OCI-LY1 (cell line): ENCODE measurements around the gene IVD.

Experiments
- H2AFZ ChIP-seq: fragments of 200-600 bp; sonication (generic), shearing (Covaris generic); 2 replicates; pipeline ENCODE4 v1.6.0; 2014; ENCODE audit warnings: antibody characterized with exemption, mild to moderate bottlenecking, low read length
- H3F3A ChIP-seq: fragments of 200-600 bp; sonication (generic), shearing (Covaris generic); 2 replicates; pipeline ENCODE4 v1.6.0; 2014; ENCODE audit warnings: mild to moderate bottlenecking, antibody characterized with exemption, low read length, moderate library complexity; ENCODE audit not compliant: insufficient read depth
- H3K27ac ChIP-seq: fragments of 200-600 bp; sonication (generic); 2 replicates; pipeline ENCODE4 v1.5.1; 2014; ENCODE audit warnings: low read length, mixed run types, mild to moderate bottlenecking, low read depth; ENCODE audit not compliant: poor library complexity, severe bottlenecking
- H3K27me3 ChIP-seq: fragments of 200-600 bp; sonication (generic); 2 replicates; pipeline ENCODE4 v1.6.0; 2014; ENCODE audit warnings: antibody characterized with exemption, mild to moderate bottlenecking, low read length, moderate library complexity; ENCODE audit not compliant: insufficient read depth
- H3K36me3 ChIP-seq: fragments of 200-600 bp; sonication (generic); 2 replicates; pipeline ENCODE4 v1.6.1; 2014; ENCODE audit warnings: mild to moderate bottlenecking, antibody characterized with exemption, low read length, moderate library complexity, mixed read lengths; ENCODE audit not compliant: insufficient read depth
- H3K4me1 ChIP-seq: fragments of 200-600 bp; sonication (generic); 2 replicates; pipeline ENCODE4 v1.5.1; 2014; ENCODE audit warnings: mild to moderate bottlenecking, low read length, moderate library complexity; ENCODE audit not compliant: insufficient read depth, severe bottlenecking
- H3K4me2 ChIP-seq: fragments of 200-600 bp; sonication (generic), shearing (Covaris generic); 2 replicates; pipeline ENCODE4 v1.6.1; 2014; ENCODE audit warnings: low read length
- H3K4me3 ChIP-seq: fragments of 200-600 bp; sonication (generic); 2 replicates; pipeline ENCODE4 v1.5.1; 2014; ENCODE audit warnings: low read length, low read depth, mild to moderate bottlenecking, mixed read lengths; ENCODE audit not compliant: poor library complexity, severe bottlenecking
- H3K79me2 ChIP-seq: fragments of 200-600 bp; shearing (Covaris generic); 2 replicates; pipeline ENCODE4 v1.6.1; 2016; ENCODE audit warnings: mixed run types, low read length, mixed read lengths; ENCODE audit not compliant: insufficient read depth
- H3K9ac ChIP-seq: fragments of 200-600 bp; sonication (generic), shearing (Covaris generic); 2 replicates; pipeline ENCODE4 v1.6.1; 2014; ENCODE audit warnings: mild to moderate bottlenecking, low read length, mixed read lengths
- H3K9me2 ChIP-seq: fragments of 200-600 bp; sonication (generic), shearing (Covaris generic); 2 replicates; pipeline ENCODE4 v1.6.1; 2014; ENCODE audit warnings: low read depth, mild to moderate bottlenecking, low read length, mixed read lengths
- H3K9me3 ChIP-seq: fragments of 200-600 bp; shearing (Covaris generic); 2 replicates; pipeline ENCODE4 v1.6.1; 2014; ENCODE audit warnings: low read length, mixed read lengths
- H4K20me1 ChIP-seq: fragments of 200-600 bp; sonication (generic), shearing (Covaris generic); 2 replicates; pipeline ENCODE4 v1.6.0; 2016; ENCODE audit warnings: mild to moderate bottlenecking, low read length; ENCODE audit not compliant: insufficient read depth
- CTCF ChIP-seq: fragments of 200-600 bp; sonication (generic), shearing (Covaris generic); IDR thresholded peaks from 2 replicates; pipeline ENCODE4 v1.5.1; 2017; ENCODE audit warnings: mild to moderate bottlenecking, antibody characterized with exemption, low read length, moderate library complexity, mixed read lengths
- EZH2 ChIP-seq: fragments of 200-600 bp; sonication (generic), shearing (Covaris generic); IDR thresholded peaks from 2 replicates; pipeline ENCODE4 v1.8.0; 2017; ENCODE audit warnings: borderline replicate concordance, mixed run types, mild to moderate bottlenecking, antibody characterized with exemption, low read length, moderate library complexity, mixed read lengths

Gene IVD

GRCh38 chr15:40386480-40386879, 19.1 kb upstream of the IVD start:
- H4K20me1 ChIP-seq: no peaks in the 10 kb centered on the region
- H3K4me2 ChIP-seq: no peak overlapping the region
- H3K9ac ChIP-seq: no peak overlapping the region
- H3K27ac ChIP-seq: no peak overlapping the region
- H3K4me1 ChIP-seq: peaks cover 16% of the 10 kb centered on the region
- H3K9me3 ChIP-seq: no peaks in the 10 kb centered on the region
- H3K36me3 ChIP-seq: peaks cover 70% of the 10 kb centered on the region
- peaks cover 25% of the 10 kb centered on the region for H3K79me2 ChIP-seq
- H2AFZ ChIP-seq: no peak overlapping the region
- no peaks in the 10 kb centered on the region for H3K27me3 ChIP-seq
- no peaks in the 10 kb centered on the region for H3K9me2 ChIP-seq
- no peak for TF ChIP-seq EZH2
- no peak for TF ChIP-seq CTCF
- no peak overlapping the region for H3K4me3 ChIP-seq
- H3F3A ChIP-seq: no peaks in the 10 kb centered on the region

DNA sequence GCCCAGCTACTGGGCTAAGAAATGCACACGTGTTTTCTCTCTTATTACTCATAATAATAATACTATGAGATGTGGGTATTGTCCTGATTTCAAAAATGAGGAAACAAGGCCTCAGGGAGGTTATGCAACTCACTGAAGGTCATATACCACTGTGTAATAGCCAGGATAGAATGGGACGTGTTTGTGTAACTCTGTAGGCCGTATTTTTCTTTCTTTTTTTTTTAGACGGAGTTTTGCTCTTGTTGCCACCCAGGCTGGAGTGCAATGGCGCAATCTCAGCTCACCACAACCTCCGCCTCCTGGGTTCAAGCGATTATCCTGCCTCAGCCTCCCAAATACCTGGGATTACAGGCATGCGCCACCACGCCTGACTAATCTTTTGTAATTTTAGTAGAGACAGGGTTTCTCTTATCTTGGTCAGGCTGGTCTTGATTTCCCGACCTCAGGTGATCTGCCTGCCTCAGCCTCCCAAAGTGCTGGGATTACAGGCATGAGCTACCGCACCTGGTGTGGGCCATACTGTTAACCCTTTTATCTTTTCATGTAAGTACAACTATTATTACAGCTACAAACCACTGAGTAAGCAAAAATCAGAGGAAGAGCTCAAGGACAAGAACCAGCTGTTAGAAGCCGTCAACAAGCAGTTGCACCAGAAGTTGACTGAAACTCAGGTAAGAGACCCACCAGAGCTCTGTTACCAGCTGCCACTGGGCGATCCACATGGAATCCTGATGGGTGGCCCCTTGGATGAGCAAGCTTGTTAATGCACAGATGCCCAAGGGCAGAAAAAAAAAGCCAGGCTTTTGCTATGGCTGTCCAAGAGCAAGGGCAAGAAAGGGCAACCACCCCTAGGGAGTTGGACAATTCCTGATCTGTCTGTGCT, 16.4 kb upstream of the IVD start:
- no peak for TF ChIP-seq EZH2
- TF ChIP-seq CTCF: no peak
- Histone ChIP-seq H3K79me2 (peaks cover 12% of the 10 kb centered on the region), H3K27ac (no peak overlapping the region), H3K4me1 (peaks cover 6% of the 10 kb centered on the region), H3K36me3 (peaks cover 95% of the 10 kb centered on the region), H3K4me2 (no peak overlapping the region), H2AFZ (no peak overlapping the region), H3K27me3 (no peaks in the 10 kb centered on the region), H3K9me3 (no peaks in the 10 kb centered on the region), H4K20me1 (no peaks in the 10 kb centered on the region), H3F3A (no peaks in the 10 kb centered on the region), H3K4me3 (no peak overlapping the region), H3K9me2 (no peaks in the 10 kb centered on the region), H3K9ac (no peak overlapping the region)

DNA sequence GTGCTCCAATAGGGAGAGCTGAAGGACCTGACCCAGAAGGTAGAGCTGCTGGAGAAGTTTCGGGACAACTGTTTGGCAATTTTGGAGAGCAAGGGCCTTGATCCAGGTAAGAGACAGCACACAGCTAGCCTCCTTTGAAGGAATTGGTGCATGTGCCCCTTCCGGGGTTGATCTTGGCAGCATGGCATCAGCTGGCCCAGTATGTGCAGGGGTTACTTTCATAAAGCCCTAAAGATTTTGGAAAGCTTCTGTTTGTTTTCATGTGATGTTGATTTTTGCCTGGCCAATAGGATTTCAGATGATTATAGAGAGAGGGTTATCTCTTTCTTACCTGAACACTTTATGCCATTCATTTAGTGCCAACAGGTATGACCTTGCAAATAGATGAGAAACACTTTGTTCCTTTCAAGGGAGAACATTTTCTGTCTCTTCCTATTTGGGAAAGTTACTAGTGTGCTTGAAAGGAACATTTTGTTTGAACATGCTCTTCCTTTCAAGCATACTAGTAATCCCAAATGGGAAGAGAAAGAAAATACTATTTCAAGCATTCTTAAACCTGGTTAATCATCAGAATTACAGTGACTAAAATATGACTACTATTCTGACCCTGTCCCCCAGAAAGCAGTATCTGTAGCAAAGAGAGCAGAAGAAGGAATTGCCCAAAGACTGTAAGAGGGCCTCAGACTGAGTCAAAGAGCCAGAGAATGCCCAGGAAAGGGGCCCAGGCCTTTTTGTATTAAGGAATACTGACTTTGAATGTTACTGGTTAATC, 15.6 kb upstream of the IVD start:
- Histone ChIP-seq H3K4me2 (no peak overlapping the region), H4K20me1 (no peaks in the 10 kb centered on the region), H3K4me1 (no peaks in the 10 kb centered on the region), H3K79me2 (peaks cover 3% of the 10 kb centered on the region; the same call in 1 of the 2 replicates), H3K9me3 (no peaks in the 10 kb centered on the region), H3K9me2 (no peaks in the 10 kb centered on the region), H3F3A (no peaks in the 10 kb centered on the region), H3K27ac (no peak overlapping the region), H3K27me3 (no peaks in the 10 kb centered on the region), H3K36me3 (peaks cover 91% of the 10 kb centered on the region), H3K9ac (no peak overlapping the region), H3K4me3 (no peak overlapping the region), H2AFZ (no peak overlapping the region)
- TF ChIP-seq CTCF (no peak), EZH2 (no peak)
